Activated T-cell treated with anti-CD3 and anti-CD28 coated beads, Interleukin-2, amount 50 U/mL, for 24 hours (primary cell): ENCODE data around the gene HSP90AB1.

Experiments used
- DNase-seq: peaks from one replicate; pipeline ENCODE4 v3.0.0-alpha.2; 2020
- H3K27ac Mint-ChIP-seq: 2 replicates; pipeline ENCODE4 v1.8.0; 2020; ENCODE audit warnings: mild to moderate bottlenecking, mixed read lengths
- H3K27me3 Mint-ChIP-seq: 2 replicates; pipeline ENCODE4 v1.8.0; 2020; ENCODE audit warnings: mixed read lengths
- H3K36me3 Mint-ChIP-seq: 2 replicates; pipeline ENCODE4 v1.8.0; 2020; ENCODE audit warnings: low read depth, mixed read lengths
- H3K4me1 Mint-ChIP-seq: 2 replicates; pipeline ENCODE4 v1.8.0; 2020; ENCODE audit warnings: low read depth, mixed read lengths
- H3K4me3 Mint-ChIP-seq: 2 replicates; pipeline ENCODE4 v1.8.0; 2020; ENCODE audit warnings: mild to moderate bottlenecking, moderate library complexity, mixed read lengths
- H3K9me3 Mint-ChIP-seq: 2 replicates; pipeline ENCODE4 v1.8.0; 2020; ENCODE audit warnings: mixed read lengths

Gene HSP90AB1

DNA sequence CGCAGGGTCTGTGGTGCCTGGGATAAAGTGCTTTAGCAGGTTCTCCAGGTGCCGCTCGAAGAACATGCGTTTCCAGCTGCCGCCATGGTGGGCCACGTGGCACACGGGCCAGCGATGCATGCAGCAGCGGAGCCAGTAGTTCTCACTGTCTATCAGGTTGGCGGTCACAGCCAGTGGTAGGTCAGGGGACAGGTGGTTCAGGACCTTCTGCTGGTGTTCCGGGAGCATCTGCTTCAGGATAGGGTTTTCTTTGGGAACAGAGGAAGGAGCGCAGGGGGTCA lies 39.3 kb downstream of the HSP90AB1 start:
- H3K4me1 Mint-ChIP-seq: no peaks in the 10 kb centered on the region
- no peak overlapping the region for H3K4me3 Mint-ChIP-seq
- no peak for DNase-seq
- H3K27me3 Mint-ChIP-seq: peaks cover 60% of the 10 kb centered on the region
- no peaks in the 10 kb centered on the region for H3K9me3 Mint-ChIP-seq
- H3K27ac Mint-ChIP-seq: no peak overlapping the region
- H3K36me3 Mint-ChIP-seq: no peaks in the 10 kb centered on the region

DNA sequence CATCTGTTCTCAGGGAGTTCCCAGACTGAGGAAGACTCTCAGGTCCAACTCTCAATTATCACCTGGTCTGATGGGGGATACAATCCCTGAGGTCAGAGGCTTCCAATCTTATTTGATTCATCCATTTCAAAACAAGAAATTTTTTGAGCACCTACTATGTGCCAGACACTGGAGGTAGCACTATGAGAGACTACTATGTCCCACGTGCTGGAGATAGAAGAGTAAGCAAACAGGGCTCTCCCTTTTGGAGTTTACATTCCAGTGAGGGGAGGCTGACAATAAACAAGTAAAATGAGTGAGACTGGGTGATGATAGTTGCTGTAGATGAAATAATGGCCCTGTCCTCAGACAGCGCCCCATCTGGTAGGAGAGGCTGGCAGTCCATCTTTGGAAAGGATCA lies 39.8 kb downstream of the HSP90AB1 start:
- DNase-seq: no peak
- Mint-ChIP-seq H3K4me1 (no peaks in the 10 kb centered on the region), H3K4me3 (no peak overlapping the region), H3K9me3 (no peaks in the 10 kb centered on the region), H3K36me3 (no peaks in the 10 kb centered on the region), H3K27ac (no peak overlapping the region), H3K27me3 (peaks cover 66% of the 10 kb centered on the region)

DNA sequence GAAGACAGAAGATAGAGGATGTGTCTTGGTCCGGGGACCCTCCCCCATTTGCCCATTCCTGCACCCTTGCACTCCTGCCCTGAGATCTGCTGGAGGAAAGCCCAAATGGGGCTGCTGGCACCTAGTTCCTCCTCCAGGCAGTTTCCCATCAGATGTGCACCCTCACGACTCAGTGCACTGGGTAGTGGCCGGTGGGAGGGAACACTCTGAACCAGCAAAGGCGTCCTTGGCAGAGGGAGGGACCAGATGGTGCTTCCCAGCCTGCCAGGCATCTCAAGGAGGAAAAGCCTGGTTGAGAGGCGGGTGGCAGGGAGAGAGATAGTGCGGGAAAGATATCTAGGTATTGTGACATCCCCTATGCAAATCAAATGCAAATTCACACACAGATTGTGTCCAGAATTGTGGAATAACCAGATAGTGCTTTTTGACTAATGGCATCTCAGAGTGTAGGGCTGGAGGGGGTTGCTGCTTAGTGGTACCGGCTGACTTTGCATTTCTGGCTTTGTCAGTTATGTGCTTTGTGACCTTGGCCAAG lies 42.9 kb downstream of the HSP90AB1 start:
- no peaks in the 10 kb centered on the region for H3K9me3 Mint-ChIP-seq
- no peak overlapping the region for H3K4me3 Mint-ChIP-seq
- H3K27ac Mint-ChIP-seq: no peak overlapping the region
- no peaks in the 10 kb centered on the region for H3K36me3 Mint-ChIP-seq
- peaks cover 80% of the 10 kb centered on the region for H3K27me3 Mint-ChIP-seq
- H3K4me1 Mint-ChIP-seq: no peaks in the 10 kb centered on the region
- DNase-seq: no peak

DNA sequence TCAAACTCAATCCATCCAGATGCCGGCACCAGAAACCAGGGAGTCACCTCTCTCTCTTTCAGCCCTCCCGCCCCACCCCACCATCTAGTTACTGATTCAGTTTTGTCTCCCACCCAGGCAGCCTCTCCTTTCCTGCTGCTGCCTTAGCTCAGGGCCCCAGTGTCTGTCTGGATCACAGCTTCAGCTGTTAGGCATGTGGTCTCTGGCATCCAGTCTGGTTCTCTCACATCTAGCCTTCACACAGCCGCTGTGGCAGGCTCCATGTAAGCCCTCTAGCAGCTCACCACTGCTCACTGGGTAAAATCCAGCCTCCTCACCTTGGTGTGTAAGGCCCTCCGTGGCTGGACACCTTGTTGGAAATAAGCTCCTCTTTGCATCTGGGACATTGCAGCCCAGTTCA lies 44.9 kb downstream of the HSP90AB1 start:
- H3K36me3 Mint-ChIP-seq: no peaks in the 10 kb centered on the region
- DNase-seq: no peak
- no peak overlapping the region for H3K27ac Mint-ChIP-seq
- peaks cover 85% of the 10 kb centered on the region for H3K27me3 Mint-ChIP-seq
- H3K4me3 Mint-ChIP-seq: no peak overlapping the region
- peaks cover 5% of the 10 kb centered on the region for H3K4me1 Mint-ChIP-seq
- no peaks in the 10 kb centered on the region for H3K9me3 Mint-ChIP-seq

DNA sequence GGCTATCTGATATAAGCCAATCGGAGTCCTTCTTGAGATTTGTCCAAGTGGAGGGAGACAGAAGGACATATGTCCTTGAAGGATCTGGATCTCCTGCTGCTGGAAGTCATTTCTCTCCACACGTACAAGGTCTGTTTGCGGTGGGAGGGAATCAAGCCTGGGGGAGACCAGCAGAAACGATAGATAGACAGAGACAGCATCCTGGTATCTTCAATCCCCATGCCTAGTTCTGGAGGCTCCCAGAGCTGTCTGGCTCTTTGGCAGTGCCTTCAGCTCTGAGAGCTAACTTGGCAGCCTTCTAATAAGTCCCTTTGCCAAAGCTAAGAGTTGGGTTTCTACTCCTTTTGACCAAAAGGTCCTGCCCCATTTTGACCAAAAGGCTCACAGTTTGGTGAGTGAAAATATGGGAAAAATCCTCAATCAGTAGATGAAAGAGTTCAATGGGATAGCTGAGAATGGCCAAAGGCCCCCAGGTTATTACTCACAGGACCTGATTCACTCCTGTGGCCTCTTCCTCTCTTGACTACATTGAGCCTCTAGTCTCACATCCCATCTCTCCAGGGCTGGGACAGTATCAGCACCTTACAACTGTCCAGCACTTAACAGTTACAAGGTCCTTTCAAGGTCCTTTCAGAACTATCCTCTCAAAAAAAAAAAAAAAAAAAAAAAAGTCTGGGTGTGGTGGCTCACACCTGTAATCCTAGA lies 45.9 kb downstream of the HSP90AB1 start:
- peaks cover 10% of the 10 kb centered on the region for H3K4me1 Mint-ChIP-seq
- DNase-seq: no peak
- no peaks in the 10 kb centered on the region for H3K36me3 Mint-ChIP-seq
- peaks cover 83% of the 10 kb centered on the region for H3K27me3 Mint-ChIP-seq
- H3K4me3 Mint-ChIP-seq: no peak overlapping the region
- no peak overlapping the region for H3K27ac Mint-ChIP-seq
- H3K9me3 Mint-ChIP-seq: no peaks in the 10 kb centered on the region

DNA sequence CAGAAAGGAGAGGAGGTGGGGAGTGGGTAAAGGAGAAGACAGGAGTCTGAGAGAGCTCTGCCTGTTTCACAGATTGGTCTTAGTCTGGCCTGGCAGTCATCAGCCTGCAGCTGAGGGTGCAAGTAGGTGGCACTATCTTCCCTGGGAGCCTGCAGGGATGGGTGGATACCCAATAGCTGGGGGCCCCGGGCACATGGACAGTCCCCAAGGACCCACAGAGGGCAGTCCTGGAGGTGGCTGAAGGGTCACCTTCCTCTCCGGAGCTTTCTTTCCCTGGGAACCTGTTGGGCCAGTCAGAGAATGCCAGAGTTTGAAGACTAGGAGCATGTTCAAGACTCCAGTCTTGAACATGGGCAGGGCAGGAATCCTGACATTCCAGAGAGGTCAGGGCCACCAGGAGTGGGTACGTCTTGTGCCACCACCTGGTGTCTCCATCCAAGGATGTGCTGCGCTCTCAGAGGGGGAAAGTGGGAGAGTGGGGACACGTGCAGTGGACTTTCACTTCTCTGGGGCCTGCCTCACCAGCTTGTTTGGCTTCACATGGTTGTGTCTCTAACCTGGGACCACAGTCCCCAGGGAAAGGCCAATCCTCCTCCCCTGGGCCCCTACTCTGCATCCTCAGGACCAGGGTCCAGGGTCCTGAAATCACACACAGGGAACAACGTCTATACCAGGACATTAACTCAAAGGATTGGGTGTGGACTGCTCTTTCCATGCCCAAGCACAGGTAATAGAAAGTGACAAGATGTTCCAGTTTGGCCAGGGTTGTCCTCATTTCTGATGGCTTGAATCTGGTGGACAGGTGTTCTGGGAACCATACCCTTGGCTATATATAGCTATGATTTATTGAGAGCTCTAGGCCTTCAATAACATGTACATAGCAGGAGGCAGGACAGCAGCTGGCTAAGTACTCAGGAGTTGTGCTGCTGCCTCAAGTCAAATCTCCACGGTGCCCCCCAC lies 48.2 kb downstream of the HSP90AB1 start:
- Mint-ChIP-seq H3K36me3 (peaks cover 9% of the 10 kb centered on the region), H3K27ac (no peak overlapping the region), H3K9me3 (no peaks in the 10 kb centered on the region), H3K4me3 (no peak overlapping the region), H3K27me3 (peaks cover 77% of the 10 kb centered on the region), H3K4me1 (peaks cover 15% of the 10 kb centered on the region)
- DNase-seq: no peak

DNA sequence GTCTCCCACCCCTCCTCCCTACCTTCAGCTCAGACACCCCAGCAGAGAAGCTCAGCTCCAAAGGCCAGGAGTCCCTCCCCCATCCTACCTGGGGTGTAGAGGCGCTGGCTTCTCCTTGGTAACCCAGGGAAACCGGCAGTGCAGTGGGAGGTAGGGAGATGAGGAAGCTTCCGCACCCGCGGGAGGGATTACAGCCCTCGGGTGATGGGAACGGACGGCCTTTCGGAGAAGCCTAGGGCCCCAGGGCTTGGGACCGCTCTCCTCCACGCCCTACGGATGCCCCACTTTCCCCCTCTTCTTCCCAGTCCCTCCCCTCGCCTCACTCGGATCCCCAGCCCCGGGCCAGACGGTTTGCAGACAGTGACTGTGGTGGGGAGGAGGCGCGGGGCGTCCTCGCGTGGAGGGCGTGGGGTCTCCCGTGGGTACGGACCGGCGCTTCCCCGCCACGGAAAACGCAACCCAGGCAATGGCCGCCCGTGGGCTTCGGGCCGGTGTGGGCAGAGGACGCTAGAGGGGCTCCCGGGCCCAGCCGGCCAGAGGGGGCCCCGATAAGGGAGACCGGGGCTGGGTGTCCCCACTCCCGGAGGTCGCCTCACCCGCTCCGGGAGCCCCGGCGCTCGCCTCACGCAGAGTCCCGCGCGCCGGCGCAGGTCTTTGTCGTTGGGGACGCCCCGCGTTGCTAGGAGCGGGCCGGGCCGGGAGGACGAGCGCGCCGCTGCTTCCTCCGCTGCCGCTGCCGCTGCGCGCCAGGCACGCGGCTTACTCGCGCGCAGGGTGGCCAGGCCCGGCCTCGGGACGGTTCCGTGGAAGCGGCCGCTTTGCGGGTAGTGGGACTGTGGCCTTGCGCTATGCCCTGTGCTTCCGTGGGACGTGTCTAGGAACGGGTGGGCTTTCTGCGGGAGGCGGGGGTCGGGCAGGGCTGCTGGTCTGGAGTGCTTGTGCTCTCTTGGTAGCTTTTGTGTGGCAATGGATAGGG lies 50.5 kb downstream of the HSP90AB1 start:
- Mint-ChIP-seq H3K4me3 (peak overlapping the region; percentile 50), H3K27me3 (peaks cover 56% of the 10 kb centered on the region), H3K27ac (no peak overlapping the region)

DNA sequence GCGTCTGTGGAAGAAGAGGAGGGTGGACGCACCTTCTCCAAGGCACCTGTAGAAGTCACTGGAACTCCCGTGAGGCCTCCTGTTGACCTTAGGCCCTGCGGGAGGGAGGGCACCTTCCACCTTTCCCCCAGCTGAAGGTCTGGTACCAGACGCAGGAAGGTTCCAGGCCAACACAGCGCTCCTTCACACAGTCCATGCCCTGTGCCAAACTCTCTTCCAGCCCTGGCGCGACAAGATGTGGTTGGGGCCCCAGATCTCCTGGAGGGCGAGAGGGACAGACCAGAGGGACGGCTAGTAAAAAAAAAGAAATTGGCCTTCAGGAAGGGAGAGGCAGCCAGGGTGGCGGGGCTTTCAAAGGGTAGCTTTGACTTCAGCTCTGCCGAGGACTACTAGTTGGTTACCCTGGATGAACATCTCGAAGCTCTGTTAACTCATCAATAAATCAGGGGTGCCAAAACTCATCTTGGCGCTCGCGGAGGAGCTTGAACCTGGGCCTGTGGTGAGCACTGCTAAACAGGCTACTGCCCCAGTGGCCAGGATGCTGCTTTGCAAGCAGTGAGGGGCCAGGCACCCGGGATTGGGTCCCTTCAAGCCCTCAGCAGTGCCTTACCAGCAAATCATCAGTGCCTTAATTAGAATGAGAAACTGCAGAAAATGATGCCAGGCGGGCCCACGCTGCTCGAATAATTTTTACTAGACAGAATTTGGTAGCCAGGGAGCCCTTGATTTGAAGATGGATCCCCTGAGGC lies 51.3 kb downstream of the HSP90AB1 start:
- peaks cover 40% of the 10 kb centered on the region for H3K36me3 Mint-ChIP-seq
- no peak for DNase-seq
- H3K27ac Mint-ChIP-seq: no peak overlapping the region
- no peaks in the 10 kb centered on the region for H3K9me3 Mint-ChIP-seq
- H3K4me3 Mint-ChIP-seq: peak overlapping the region; percentile 50
- H3K4me1 Mint-ChIP-seq: peaks cover 15% of the 10 kb centered on the region
- peaks cover 50% of the 10 kb centered on the region for H3K27me3 Mint-ChIP-seq

More for the DNA sequence above, 50.5 kb downstream of the HSP90AB1 start:
- Mint-ChIP-seq H3K36me3 (peaks cover 31% of the 10 kb centered on the region), H3K9me3 (no peaks in the 10 kb centered on the region), H3K4me1 (peaks cover 15% of the 10 kb centered on the region)
- DNase-seq: peak; percentile 76

DNA sequence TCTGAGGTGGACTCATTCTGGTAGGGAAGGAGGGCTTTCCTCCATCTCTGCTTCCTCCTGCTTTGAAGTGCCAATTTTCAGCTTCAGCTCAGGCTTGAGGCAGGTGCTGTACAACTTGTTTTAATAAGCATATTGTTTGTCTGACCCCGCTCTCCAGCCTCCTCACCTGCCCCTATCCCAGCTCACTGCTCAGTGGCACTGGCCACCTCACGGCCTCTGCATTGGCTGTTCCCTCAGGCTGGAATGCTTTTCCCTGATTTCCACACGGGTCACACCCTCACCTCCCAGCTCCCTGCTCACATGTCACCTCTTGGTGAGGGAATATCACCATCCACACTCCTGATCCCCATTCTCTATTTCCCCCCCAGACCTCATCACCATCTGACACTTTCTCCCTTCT lies 52.0 kb downstream of the HSP90AB1 start:
- H3K36me3 Mint-ChIP-seq: peaks cover 46% of the 10 kb centered on the region
- no peak overlapping the region for H3K4me3 Mint-ChIP-seq
- no peaks in the 10 kb centered on the region for H3K9me3 Mint-ChIP-seq
- H3K27me3 Mint-ChIP-seq: peaks cover 44% of the 10 kb centered on the region
- no peak for DNase-seq
- no peak overlapping the region for H3K27ac Mint-ChIP-seq
- H3K4me1 Mint-ChIP-seq: peaks cover 15% of the 10 kb centered on the region

DNA sequence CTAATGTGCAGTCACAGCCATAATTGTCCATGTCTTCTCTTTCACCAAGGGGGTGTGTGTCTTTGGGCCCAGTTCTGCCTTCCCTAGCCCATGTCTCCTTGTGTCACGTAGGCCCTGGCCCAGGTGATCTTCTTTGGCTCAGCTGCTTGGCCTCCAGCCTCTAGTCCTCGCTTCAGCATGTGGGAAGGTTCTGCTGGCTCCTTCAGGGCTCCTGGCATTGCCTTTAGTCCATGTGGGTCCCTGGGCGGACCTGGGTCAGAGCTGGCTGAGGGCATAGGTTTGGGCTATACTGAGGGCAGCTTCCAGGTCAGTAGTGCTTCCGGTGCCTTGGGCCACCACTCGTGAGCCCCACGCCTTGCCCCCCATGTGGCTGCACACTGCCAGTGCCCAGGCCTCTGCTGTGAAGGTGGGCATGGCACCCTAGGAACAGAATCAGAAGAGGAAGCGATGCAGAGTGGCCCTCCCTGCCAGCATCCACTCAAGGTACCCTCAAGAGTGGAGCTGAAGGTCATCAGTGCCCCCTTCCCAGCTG lies 53.5 kb downstream of the HSP90AB1 start:
- Mint-ChIP-seq H3K27ac (no peak overlapping the region), H3K4me1 (peaks cover 15% of the 10 kb centered on the region), H3K36me3 (peaks cover 61% of the 10 kb centered on the region), H3K4me3 (no peak overlapping the region), H3K27me3 (peaks cover 31% of the 10 kb centered on the region), H3K9me3 (no peaks in the 10 kb centered on the region)
- no peak for DNase-seq

DNA sequence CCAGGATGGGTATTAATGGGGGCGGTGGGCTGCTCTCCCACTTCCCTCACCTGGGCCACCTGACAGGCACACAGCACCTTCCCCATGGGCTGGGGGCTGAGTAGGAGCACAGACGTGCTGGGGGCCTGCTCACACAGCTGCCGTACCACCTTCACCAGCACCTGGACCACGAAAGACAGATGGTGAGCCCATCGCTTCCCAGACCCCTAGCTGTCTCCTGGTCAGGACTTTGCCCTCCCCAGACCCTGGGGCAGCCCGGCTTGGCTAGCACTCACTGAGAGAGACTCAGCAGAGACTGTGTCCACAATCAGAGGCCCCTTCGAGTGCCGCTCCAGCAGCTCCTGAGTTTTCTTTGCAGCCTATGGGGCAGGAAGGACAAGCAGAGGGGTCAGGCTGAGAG lies 54.2 kb downstream of the HSP90AB1 start:
- Mint-ChIP-seq H3K27ac (no peak overlapping the region), H3K4me3 (no peak overlapping the region), H3K9me3 (no peaks in the 10 kb centered on the region), H3K4me1 (peaks cover 15% of the 10 kb centered on the region), H3K36me3 (peaks cover 69% of the 10 kb centered on the region), H3K27me3 (peaks cover 26% of the 10 kb centered on the region)
- DNase-seq: no peak

DNA sequence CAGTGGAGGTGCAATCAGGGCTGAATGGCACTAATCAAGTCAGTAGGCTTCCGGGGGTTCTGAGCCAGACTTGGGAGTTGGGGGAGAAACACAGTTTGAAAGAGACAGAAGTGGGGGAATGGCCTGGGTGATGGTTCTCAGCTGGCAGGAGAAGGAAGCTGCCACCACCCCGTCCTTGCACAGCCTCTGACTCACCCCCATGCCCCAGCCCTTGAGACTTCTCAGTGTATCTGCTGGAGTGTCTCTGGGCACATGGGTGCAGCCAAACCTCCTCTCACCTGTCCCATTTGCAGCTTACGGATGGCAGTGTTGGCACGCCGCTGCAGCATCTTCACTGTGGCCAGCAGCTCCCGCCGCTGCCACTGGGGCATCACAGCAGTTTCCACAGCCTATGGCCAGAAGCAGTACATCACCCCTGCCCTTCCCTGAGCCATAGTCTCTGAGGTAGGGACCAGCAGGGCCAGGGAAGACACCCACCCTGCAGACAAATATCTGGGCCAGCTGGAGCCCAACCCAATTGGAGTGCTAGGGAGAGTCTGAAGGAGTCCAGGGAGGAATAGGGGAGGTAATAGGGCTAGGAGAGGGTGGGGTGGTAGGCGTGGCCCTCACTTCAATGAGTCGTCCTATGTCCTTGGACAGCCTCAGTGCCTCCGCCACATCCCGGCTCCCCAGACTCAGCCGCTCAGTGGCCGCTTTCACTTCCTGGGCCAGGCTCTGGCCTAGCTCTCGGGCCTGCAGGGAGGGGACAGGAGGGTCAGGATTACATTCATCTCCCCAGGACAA lies 55.1 kb downstream of the HSP90AB1 start:
- peak overlapping the region; percentile 12 for H3K27ac Mint-ChIP-seq
- H3K4me1 Mint-ChIP-seq: peaks cover 9% of the 10 kb centered on the region
- H3K36me3 Mint-ChIP-seq: peaks cover 77% of the 10 kb centered on the region
- DNase-seq: no peak
- no peak overlapping the region for H3K4me3 Mint-ChIP-seq
- peaks cover 17% of the 10 kb centered on the region for H3K27me3 Mint-ChIP-seq
- no peaks in the 10 kb centered on the region for H3K9me3 Mint-ChIP-seq

DNA sequence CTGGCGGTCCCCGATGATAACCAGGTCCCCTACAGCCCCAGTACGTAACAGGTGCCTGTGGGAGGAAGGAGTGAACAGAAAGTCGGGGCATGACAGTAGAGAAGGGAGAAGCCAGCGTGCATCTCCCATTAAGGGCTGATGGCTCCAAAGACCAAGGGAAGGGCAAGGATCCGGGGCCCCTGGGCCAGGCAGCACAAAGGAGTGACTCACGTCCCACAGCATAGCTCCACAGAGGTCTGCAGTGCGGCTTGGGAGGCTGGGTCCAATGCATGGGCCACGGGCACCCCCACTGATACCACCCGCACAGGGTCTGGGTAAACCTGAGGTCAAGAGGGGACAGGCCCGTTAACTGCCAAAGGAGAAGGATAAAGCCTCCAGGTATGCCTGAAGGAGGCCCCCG lies 56.0 kb downstream of the HSP90AB1 start:
- Mint-ChIP-seq H3K27me3 (peaks cover 12% of the 10 kb centered on the region), H3K4me3 (no peak overlapping the region), H3K36me3 (peaks cover 85% of the 10 kb centered on the region), H3K9me3 (no peaks in the 10 kb centered on the region), H3K4me1 (peaks cover 4% of the 10 kb centered on the region), H3K27ac (no peak overlapping the region)
- DNase-seq: no peak
